PC-9 (cell line): ENCODE results near the gene YPEL4. TPM values are rescaled to one million over a fixed set of nuclear protein-coding genes. Genes with fewer than 3 reads are reported as not detected.

Source experiments
- BruUV-seq: library from RNA; stranded (reverse); fragments of 400-500 nt; replicated peaks from 2 replicates; lab custom pipeline; 2021; lab: Mats Ljungman, UMichigan
- CTCF ChIA-PET: fragments of 300-600 bp; sonication (Branson Sonifier 250); formaldehyde crosslinking; loops from one replicate; lab custom pipeline; 2022; ENCODE audit warnings: antibody characterized with exemption; lab: Charles Lee
- POLR2A ChIA-PET: fragments of 300-600 bp; sonication (Branson Sonifier 250); formaldehyde crosslinking; loops from one replicate; lab custom pipeline; 2022; ENCODE audit warnings: antibody characterized with exemption; ENCODE audit not compliant: unreplicated experiment; lab: Charles Lee
- DNase-seq, 2 experiments: peaks; one replicate each; pipeline versions ENCODE4 v3.0.0 to v3.0.0-alpha.2; 2015 to 2022; ENCODE audit warnings: mixed read lengths in 1 of 2
- H2AFZ ChIP-seq: fragments of 200-600 bp; sonication (generic); 2 replicates; pipeline ENCODE4 v1.8.1; 2017; ENCODE audit warnings: antibody characterized with exemption
- H3F3A ChIP-seq: fragments of 200-600 bp; sonication (generic); 2 replicates; pipeline ENCODE4 v1.8.1; 2017; ENCODE audit warnings: antibody characterized with exemption, mild to moderate bottlenecking, low read depth; ENCODE audit not compliant: insufficient read depth
- H3K27ac ChIP-seq: fragments of 200-600 bp; sonication (generic); 2 replicates; pipeline ENCODE4 v1.6.1; 2016; ENCODE audit warnings: mixed run types
- H3K27me3 ChIP-seq: fragments of 200-600 bp; sonication (generic); 2 replicates; pipeline ENCODE4 v1.6.1; 2016; ENCODE audit warnings: low read depth, mixed run types; ENCODE audit not compliant: insufficient read depth
- H3K36me3 ChIP-seq: fragments of 200-600 bp; sonication (generic); 2 replicates; pipeline ENCODE4 v1.6.1; 2016; ENCODE audit warnings: low read depth, mixed run types
- H3K4me1 ChIP-seq: fragments of 200-600 bp; sonication (generic); replicated peaks from 2 replicates; pipeline ENCODE4 v1.6.1; 2016; ENCODE audit warnings: mixed run types; ENCODE audit not compliant: insufficient read depth
- H3K4me2 ChIP-seq: fragments of 200-600 bp; sonication (generic); 2 replicates; pipeline ENCODE4 v1.6.1; 2017; ENCODE audit warnings: mixed run types
- H3K4me3 ChIP-seq: fragments of 200-600 bp; sonication (generic); 2 replicates; pipeline ENCODE4 v1.6.1; 2016; ENCODE audit warnings: mixed run types
- H3K79me2 ChIP-seq: fragments of 200-600 bp; sonication (generic); 2 replicates; pipeline ENCODE4 v1.6.1; 2017; ENCODE audit warnings: low read depth, mixed run types
- H3K9me2 ChIP-seq: fragments of 200-600 bp; sonication (generic); 2 replicates; pipeline ENCODE4 v1.8.1; 2017; ENCODE audit warnings: mild to moderate bottlenecking; ENCODE audit not compliant: insufficient read depth
- H3K9me3 ChIP-seq: fragments of 200-600 bp; sonication (generic); 2 replicates; pipeline ENCODE4 v1.8.1; 2016; ENCODE audit warnings: low read depth; ENCODE audit not compliant: insufficient read depth
- H4K20me1 ChIP-seq: fragments of 200-600 bp; sonication (generic); 2 replicates; pipeline ENCODE4 v1.8.1; 2017; ENCODE audit not compliant: insufficient read depth
- EZH2 ChIP-seq: fragments of 200-600 bp; sonication (generic); IDR thresholded peaks from 2 replicates; pipeline ENCODE4 v1.8.0; 2017; ENCODE audit warnings: antibody characterized with exemption, low read depth
- intact Hi-C: fragments of 100-400 bp; cut with micrococcal nuclease; formaldehyde crosslinking; loops from one replicate; pipeline ENCODE4 v1.10.0; 2022; ENCODE audit not compliant: unreplicated experiment
- total RNA-seq: library from RNA; stranded (reverse); gene quantifications from 2 replicates; pipeline ENCODE4 v1.2.3, GENCODE V29; 2021
- TF ChIP-seq, protein P1 (sequence below): fragments of 200-600 bp; sonication (generic); conservative IDR thresholded peaks from 2 replicates; pipeline ENCODE4 v1.6.1; 2017; ENCODE audit warnings: mixed run types, antibody characterized with exemption, mild to moderate bottlenecking, moderate library complexity

Gene YPEL4
- total RNA-seq, 1 experiment from 2014 or later: 0.98 TPM

DNA sequence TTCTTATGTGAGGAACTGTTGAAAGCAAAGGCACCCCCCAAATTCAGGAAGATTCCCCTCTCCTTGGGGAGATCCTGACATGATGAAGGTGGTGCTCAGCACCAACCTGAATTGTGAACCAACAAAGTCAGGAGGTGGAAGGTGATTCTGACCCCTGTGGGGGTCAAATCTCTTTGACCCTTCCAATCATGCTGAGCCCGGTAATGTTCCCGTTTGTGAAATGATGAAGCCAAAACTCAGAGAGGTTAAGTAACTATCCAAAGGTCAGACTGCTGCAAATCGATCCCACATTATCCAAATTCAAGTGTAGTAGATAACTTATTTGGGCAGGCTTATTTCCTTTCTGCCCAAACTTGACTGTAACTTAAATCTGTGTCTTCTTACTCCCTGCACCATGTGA, 33.1 kb downstream of the YPEL4 start:
- ChIA-PET CTCF (no interaction called here), POLR2A (no interaction called here)
- Histone ChIP-seq H3K4me1 (no peaks in the 10 kb centered on the region), H4K20me1 (no peaks in the 10 kb centered on the region), H3K4me2 (no peak overlapping the region), H2AFZ (no peak overlapping the region), H3K27ac (no peak overlapping the region), H3K9me3 (no peaks in the 10 kb centered on the region; the same call in 1 of the 2 replicates), H3K9me2 (no peaks in the 10 kb centered on the region), H3K36me3 (no peaks in the 10 kb centered on the region), H3F3A (no peaks in the 10 kb centered on the region), H3K4me3 (no peak overlapping the region), H3K79me2 (no peaks in the 10 kb centered on the region), H3K27me3 (peaks cover 41% of the 10 kb centered on the region)
- intact Hi-C loops: no loop called here
- no peak for DNase-seq
- TF ChIP-seq, protein P1, sequence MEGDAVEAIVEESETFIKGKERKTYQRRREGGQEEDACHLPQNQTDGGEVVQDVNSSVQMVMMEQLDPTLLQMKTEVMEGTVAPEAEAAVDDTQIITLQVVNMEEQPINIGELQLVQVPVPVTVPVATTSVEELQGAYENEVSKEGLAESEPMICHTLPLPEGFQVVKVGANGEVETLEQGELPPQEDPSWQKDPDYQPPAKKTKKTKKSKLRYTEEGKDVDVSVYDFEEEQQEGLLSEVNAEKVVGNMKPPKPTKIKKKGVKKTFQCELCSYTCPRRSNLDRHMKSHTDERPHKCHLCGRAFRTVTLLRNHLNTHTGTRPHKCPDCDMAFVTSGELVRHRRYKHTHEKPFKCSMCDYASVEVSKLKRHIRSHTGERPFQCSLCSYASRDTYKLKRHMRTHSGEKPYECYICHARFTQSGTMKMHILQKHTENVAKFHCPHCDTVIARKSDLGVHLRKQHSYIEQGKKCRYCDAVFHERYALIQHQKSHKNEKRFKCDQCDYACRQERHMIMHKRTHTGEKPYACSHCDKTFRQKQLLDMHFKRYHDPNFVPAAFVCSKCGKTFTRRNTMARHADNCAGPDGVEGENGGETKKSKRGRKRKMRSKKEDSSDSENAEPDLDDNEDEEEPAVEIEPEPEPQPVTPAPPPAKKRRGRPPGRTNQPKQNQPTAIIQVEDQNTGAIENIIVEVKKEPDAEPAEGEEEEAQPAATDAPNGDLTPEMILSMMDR: no peak
- TF ChIP-seq EZH2: no peak
- no TSS peak for BruUV-seq

DNA sequence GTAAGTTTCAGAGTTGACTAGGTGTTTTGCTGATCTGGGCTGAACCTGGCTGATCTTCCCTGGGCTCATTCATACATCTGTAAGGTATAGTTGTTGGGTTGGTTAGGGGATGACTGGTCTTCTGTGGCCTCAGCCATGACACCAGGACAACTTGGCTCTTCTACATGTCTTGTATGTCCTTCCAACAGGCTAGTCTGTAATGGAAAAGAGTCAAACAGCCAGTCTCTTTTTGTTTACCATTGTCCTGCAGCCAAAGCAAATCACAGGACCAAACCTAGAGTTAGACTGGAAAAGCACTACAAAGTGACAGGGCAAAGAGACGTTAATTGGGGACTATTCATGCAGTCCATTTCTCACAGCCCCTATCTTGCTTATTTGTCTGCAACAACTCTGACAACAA, 34.4 kb downstream of the YPEL4 start:
- BruUV-seq: no TSS peak
- H3K79me2 ChIP-seq: no peaks in the 10 kb centered on the region
- no peaks in the 10 kb centered on the region; the same call in 1 of the 2 replicates for H3K9me3 ChIP-seq
- H3F3A ChIP-seq: no peaks in the 10 kb centered on the region
- no peaks in the 10 kb centered on the region for H3K36me3 ChIP-seq
- DNase-seq: no peak
- no peaks in the 10 kb centered on the region for H3K4me1 ChIP-seq
- no peak overlapping the region for H3K4me2 ChIP-seq
- TF ChIP-seq, protein P1: no peak
- TF ChIP-seq EZH2: no peak
- H4K20me1 ChIP-seq: no peaks in the 10 kb centered on the region
- ChIA-PET CTCF (interaction anchor here (0.6 kb wide), 1 partner anchor 27 kb away, joined by 3 read pairs; no protein-coding TSS in a partner anchor), POLR2A (interaction anchor here (0.6 kb wide), 1 partner anchor 624 kb away, joined by 7 read pairs; no protein-coding TSS in a partner anchor)
- intact Hi-C loops: no loop called here
- H3K27ac ChIP-seq: no peak overlapping the region
- H3K9me2 ChIP-seq: no peaks in the 10 kb centered on the region
- peaks cover 54% of the 10 kb centered on the region for H3K27me3 ChIP-seq
- no peak overlapping the region for H3K4me3 ChIP-seq
- no peak overlapping the region for H2AFZ ChIP-seq

DNA sequence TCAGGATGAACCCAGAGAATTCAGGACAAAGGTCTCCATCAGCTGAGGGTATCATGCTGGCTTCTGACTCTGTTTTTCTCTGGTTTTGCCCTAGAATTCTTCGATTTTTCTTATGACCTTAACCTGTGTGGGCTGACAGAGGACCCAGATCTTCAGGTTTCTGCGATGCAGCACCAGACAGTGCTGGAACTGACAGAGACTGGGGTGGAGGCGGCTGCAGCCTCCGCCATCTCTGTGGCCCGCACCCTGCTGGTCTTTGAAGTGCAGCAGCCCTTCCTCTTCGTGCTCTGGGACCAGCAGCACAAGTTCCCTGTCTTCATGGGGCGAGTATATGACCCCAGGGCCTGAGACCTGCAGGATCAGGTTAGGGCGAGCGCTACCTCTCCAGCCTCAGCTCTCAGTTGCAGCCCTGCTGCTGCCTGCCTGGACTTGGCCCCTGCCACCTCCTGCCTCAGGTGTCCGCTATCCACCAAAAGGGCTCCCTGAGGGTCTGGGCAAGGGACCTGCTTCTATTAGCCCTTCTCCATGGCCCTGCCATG, 35.4 kb downstream of the YPEL4 start:
- DNase-seq: no peak
- intact Hi-C loops: no loop called here
- ChIA-PET CTCF (no interaction called here), POLR2A (interaction anchor here (0.6 kb wide), 1 partner anchor 625 kb away, joined by 7 read pairs; no protein-coding TSS in a partner anchor)
- Histone ChIP-seq H3K36me3 (no peaks in the 10 kb centered on the region), H3K9me3 (no peaks in the 10 kb centered on the region), H3K27ac (no peak overlapping the region), H2AFZ (no peak overlapping the region), H3K4me2 (no peak overlapping the region), H3K9me2 (no peaks in the 10 kb centered on the region), H3K4me3 (no peak overlapping the region), H3K79me2 (no peaks in the 10 kb centered on the region), H3K27me3 (peaks cover 61% of the 10 kb centered on the region), H3K4me1 (no peaks in the 10 kb centered on the region), H3F3A (no peaks in the 10 kb centered on the region), H4K20me1 (no peaks in the 10 kb centered on the region)
- no TSS peak for BruUV-seq
- no peak for TF ChIP-seq EZH2
- TF ChIP-seq, protein P1: no peak
